ENCODE data around the gene GPR62.

The GPR62 gene

GRCh38 chr3:51964521-51964920 lies 9.3 kb downstream of the GPR62 start:
- no peak overlapping the region for H3K27ac Mint-ChIP-seq (ENCODE audit: low read depth)
- ATAC-seq (replicated peaks; ENCODE audit: extremely low read depth, poor library complexity, severe bottlenecking), result no peak

GRCh38 chr3:51966016-51966415 lies 10.8 kb downstream of the GPR62 start:
- H3K27me3 Mint-ChIP-seq, result no peaks in the 10 kb centered on the region
- H3K4me3 Mint-ChIP-seq, result peak overlapping the region; percentile 87
- peak overlapping the region; percentile 35 for H3K27ac Mint-ChIP-seq (ENCODE audit: low read depth)
- no peak for DNase-seq (ENCODE audit: low spot score in 2 of 2)
- no peaks in the 10 kb centered on the region for H3K9me3 Mint-ChIP-seq
- ATAC-seq (replicated peaks; ENCODE audit: extremely low read depth, poor library complexity, severe bottlenecking), result no peak
- peaks cover 3% of the 10 kb centered on the region for H3K36me3 Mint-ChIP-seq (ENCODE audit: insufficient read depth)
- H3K4me1 Mint-ChIP-seq, result peaks cover 30% of the 10 kb centered on the region

More at GRCh38 chr3:51964521-51964920, 9.3 kb downstream of the GPR62 start:
- Mint-ChIP-seq H3K9me3 (no peaks in the 10 kb centered on the region), H3K27me3 (no peaks in the 10 kb centered on the region), H3K4me3 (no peak overlapping the region), H3K36me3 (ENCODE audit: insufficient read depth) (peaks cover 3% of the 10 kb centered on the region), H3K4me1 (peaks cover 26% of the 10 kb centered on the region)
- DNase-seq (ENCODE audit: low spot score in 2 of 2), result no peak

DNA sequence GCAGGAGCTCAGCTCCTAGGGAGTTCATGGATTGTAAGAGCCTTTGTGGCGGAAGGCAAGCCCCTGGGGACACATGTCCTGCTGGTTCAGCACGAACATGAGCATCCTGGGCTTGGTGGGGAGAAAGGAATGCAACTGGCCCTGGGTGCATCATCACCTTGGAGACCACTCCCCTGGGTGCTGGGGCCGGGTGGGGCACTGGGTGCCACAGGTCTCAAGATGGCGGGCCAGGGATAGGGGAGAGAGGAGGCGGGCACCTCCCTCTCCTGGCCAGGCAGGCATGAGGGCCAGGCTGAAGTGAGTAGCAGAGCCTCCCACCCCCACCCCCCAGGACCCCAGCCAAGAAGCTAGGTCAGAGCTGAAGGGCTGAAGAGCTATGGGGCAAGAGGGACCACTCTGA lies 11.3 kb downstream of the GPR62 start:
- Mint-ChIP-seq H3K4me1 (peaks cover 34% of the 10 kb centered on the region), H3K4me3 (peak overlapping the region; percentile 87), H3K27me3 (no peaks in the 10 kb centered on the region), H3K9me3 (no peaks in the 10 kb centered on the region), H3K36me3 (ENCODE audit: insufficient read depth) (peaks cover 3% of the 10 kb centered on the region), H3K27ac (ENCODE audit: low read depth) (peak overlapping the region; percentile 35)
- DNase-seq (ENCODE audit: low spot score in 2 of 2) (no peak), ATAC-seq (replicated peaks; ENCODE audit: extremely low read depth, poor library complexity, severe bottlenecking) (no peak)

DNA sequence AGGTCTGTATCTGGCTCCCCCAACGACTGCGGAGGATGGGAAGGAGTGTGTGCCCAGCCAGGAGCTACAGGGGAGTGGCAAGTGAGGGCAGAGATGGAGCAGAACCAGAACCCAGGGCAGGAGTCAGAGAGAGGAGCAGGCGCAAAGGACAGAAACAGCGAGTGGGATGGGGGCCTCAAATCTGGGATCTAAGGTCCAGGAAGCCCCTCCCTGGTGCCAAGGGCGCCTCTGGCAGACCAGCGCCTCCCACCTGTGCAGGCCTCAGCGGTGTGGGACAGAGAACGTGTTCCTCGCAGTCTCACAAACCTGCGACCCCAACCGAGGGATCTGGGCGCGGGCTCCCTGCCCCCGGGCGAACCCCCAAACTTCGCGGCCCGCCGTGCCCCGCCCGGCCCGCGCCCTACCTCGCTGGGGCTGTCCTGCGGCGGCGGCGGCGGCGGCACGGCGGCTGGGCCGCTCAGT lies 11.8 kb downstream of the GPR62 start:
- H3K4me1 Mint-ChIP-seq, result peaks cover 35% of the 10 kb centered on the region
- no peaks in the 10 kb centered on the region for H3K27me3 Mint-ChIP-seq
- peak overlapping the region; percentile 35 for H3K27ac Mint-ChIP-seq (ENCODE audit: low read depth)
- H3K4me3 Mint-ChIP-seq, result peak overlapping the region; percentile 87
- H3K9me3 Mint-ChIP-seq, result no peaks in the 10 kb centered on the region
- peak; percentile 57 for ATAC-seq (replicated peaks; ENCODE audit: extremely low read depth, poor library complexity, severe bottlenecking)
- peaks cover 3% of the 10 kb centered on the region for H3K36me3 Mint-ChIP-seq (ENCODE audit: insufficient read depth)
- no peak for DNase-seq (ENCODE audit: low spot score in 2 of 2)

GRCh38 chr3:51967384-51968169 lies 12.4 kb downstream of the GPR62 start, which contains the start of gene PCBP4:
TSS of gene PCBP4 (minus strand) at chr3:51967454. CDS start at chr3:51961240, 6,214 bp downstream.
- Mint-ChIP-seq H3K27me3 (no peaks in the 10 kb centered on the region), H3K36me3 (ENCODE audit: insufficient read depth) (peaks cover 3% of the 10 kb centered on the region), H3K4me1 (peaks cover 35% of the 10 kb centered on the region), H3K27ac (ENCODE audit: low read depth) (peak within 1 kb of the TSS; percentile 93), H3K4me3 (peak within 1 kb of the TSS; percentile 87), H3K9me3 (no peaks in the 10 kb centered on the region)
- DNase-seq (ENCODE audit: low spot score in 2 of 2), result no peak
- ATAC-seq (replicated peaks; ENCODE audit: extremely low read depth, poor library complexity, severe bottlenecking), result peak; percentile 74

GRCh38 chr3:51968170-51968775 lies 13.1 kb downstream of the GPR62 start:
- H3K9me3 Mint-ChIP-seq, result no peaks in the 10 kb centered on the region
- H3K4me1 Mint-ChIP-seq, result peaks cover 35% of the 10 kb centered on the region
- peak overlapping the region; percentile 87 for H3K4me3 Mint-ChIP-seq
- peaks cover 3% of the 10 kb centered on the region for H3K36me3 Mint-ChIP-seq (ENCODE audit: insufficient read depth)
- ATAC-seq (replicated peaks; ENCODE audit: extremely low read depth, poor library complexity, severe bottlenecking), result no peak
- peak overlapping the region; percentile 93 for H3K27ac Mint-ChIP-seq (ENCODE audit: low read depth)
- no peaks in the 10 kb centered on the region for H3K27me3 Mint-ChIP-seq
- DNase-seq (ENCODE audit: low spot score in 2 of 2), result no peak

DNA sequence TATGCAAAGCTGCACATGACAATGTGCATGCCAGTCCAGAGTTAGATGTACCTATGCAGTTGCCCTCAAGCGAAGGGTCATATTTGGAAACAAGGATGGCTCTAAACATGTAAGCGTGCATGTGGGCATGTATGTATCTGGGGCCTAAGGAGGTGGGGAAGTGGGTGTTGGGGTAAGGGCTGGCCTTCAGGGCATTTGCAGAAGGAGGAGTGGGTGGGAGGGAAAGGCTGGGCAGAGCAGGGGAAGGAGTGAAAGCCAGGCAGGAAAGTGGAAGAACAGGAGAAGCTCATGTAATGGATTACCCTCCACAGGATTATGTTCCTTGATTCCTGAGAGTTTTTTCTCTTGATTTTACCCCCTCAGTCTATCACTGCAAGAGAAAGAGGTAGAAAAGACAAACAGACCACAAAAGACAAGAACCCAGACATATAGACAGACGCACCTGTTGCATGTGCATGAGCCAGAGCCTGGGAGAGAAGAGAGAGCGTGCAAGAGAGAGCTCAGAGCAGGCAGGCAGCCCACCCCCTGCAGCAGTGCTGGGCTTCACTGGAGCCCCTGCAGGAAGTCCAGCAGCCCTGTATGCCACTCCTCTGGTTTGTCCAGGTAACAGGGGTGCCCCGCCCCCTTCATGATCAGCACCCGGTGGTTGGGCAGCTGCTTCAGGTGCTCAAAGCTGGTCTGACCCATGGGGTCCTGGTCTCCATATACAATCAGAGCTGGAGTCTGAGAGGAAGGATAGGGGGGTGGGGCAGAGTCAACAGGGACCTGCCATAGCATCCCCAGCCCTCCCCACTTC lies 13.9 kb downstream of the GPR62 start:
- Mint-ChIP-seq H3K4me3 (peak overlapping the region; percentile 87), H3K36me3 (ENCODE audit: insufficient read depth) (peaks cover 11% of the 10 kb centered on the region), H3K27me3 (no peaks in the 10 kb centered on the region), H3K27ac (ENCODE audit: low read depth) (no peak overlapping the region), H3K9me3 (no peaks in the 10 kb centered on the region), H3K4me1 (peaks cover 42% of the 10 kb centered on the region)
- ATAC-seq (replicated peaks; ENCODE audit: extremely low read depth, poor library complexity, severe bottlenecking) (no peak), DNase-seq (ENCODE audit: low spot score in 2 of 2) (no peak)

- Mint-ChIP-seq H3K4me1 (peaks cover 40% of the 10 kb centered on the region), H3K4me3 (no peak overlapping the region), H3K27ac (ENCODE audit: low read depth) (no peak overlapping the region), H3K9me3 (no peaks in the 10 kb centered on the region), H3K36me3 (ENCODE audit: insufficient read depth) (peaks cover 11% of the 10 kb centered on the region), H3K27me3 (no peaks in the 10 kb centered on the region)
- no peak for ATAC-seq (replicated peaks; ENCODE audit: extremely low read depth, poor library complexity, severe bottlenecking)
- no peak for DNase-seq (ENCODE audit: low spot score in 2 of 2)
Observed at GRCh38 chr3:51969841-51970240, 14.7 kb downstream of the GPR62 start.

GRCh38 chr3:51970606-51971300 lies 15.6 kb downstream of the GPR62 start:
- peaks cover 38% of the 10 kb centered on the region for H3K4me1 Mint-ChIP-seq
- no peak overlapping the region for H3K27ac Mint-ChIP-seq (ENCODE audit: low read depth)
- peaks cover 11% of the 10 kb centered on the region for H3K36me3 Mint-ChIP-seq (ENCODE audit: insufficient read depth)
- H3K27me3 Mint-ChIP-seq, result no peaks in the 10 kb centered on the region
- DNase-seq (ENCODE audit: low spot score in 2 of 2) (no peak), ATAC-seq (replicated peaks; ENCODE audit: extremely low read depth, poor library complexity, severe bottlenecking) (no peak)
- no peak overlapping the region for H3K4me3 Mint-ChIP-seq
- H3K9me3 Mint-ChIP-seq, result no peaks in the 10 kb centered on the region

GRCh38 chr3:51971350-51971749 lies 16.2 kb downstream of the GPR62 start:
- Mint-ChIP-seq H3K4me3 (no peak overlapping the region), H3K27ac (ENCODE audit: low read depth) (no peak overlapping the region), H3K9me3 (no peaks in the 10 kb centered on the region), H3K36me3 (ENCODE audit: insufficient read depth) (peaks cover 10% of the 10 kb centered on the region), H3K27me3 (no peaks in the 10 kb centered on the region), H3K4me1 (peaks cover 37% of the 10 kb centered on the region)
- ATAC-seq (replicated peaks; ENCODE audit: extremely low read depth, poor library complexity, severe bottlenecking) (no peak), DNase-seq (ENCODE audit: low spot score in 2 of 2) (no peak)

DNA sequence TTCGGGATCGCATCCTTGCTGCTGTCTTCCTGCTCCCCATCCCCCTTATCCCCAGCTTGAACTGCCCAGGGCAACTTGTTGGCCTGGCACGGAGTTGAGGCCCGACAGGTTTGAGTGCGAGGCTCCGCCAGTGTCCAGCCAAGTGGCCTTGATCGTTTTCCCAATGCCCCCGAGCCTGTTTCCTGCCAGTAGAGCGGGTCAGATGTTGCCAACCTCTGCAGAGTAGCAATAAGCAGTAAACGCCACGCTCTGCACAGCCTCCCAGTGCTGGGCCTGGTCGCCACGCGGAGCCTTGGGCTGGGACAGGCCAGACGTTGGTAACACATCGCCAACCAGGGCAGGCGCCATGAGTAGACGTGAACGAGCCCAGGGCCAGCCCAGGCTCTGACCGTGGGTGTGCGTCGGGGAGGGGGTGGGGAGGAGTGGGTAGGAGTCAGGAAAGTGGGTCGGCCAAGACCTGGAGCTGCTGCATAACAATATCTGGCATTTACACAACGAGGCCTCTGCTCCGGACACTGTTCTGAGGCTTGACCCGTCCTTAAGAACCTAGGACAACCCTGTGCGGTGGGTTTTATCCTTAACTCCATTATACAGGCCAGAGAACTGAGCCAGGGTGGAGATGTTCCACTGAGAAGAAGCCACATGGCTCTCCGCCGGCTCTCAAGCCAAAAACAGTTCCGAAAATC lies 19.2 kb downstream of the GPR62 start:
- Mint-ChIP-seq H3K4me1 (peaks cover 37% of the 10 kb centered on the region), H3K4me3 (peak overlapping the region; percentile 84), H3K36me3 (ENCODE audit: insufficient read depth) (peaks cover 12% of the 10 kb centered on the region), H3K27ac (ENCODE audit: low read depth) (peak overlapping the region; percentile 95), H3K27me3 (no peaks in the 10 kb centered on the region), H3K9me3 (no peaks in the 10 kb centered on the region)
- ATAC-seq (replicated peaks; ENCODE audit: extremely low read depth, poor library complexity, severe bottlenecking), result peak; percentile 10
- DNase-seq (ENCODE audit: low spot score in 2 of 2), result no peak

All from central memory CD8-positive, alpha-beta T cell (primary cell).